K562 (cell line): ENCODE data around the gene LAMB4. TPM values are rescaled to one million over a fixed set of nuclear protein-coding genes. Genes with fewer than 3 reads are reported as not detected.

ENCODE experiments used
- AFF1 ChIP-seq, 2 experiments: fragments of 450-650 bp; IDR thresholded peaks; 2 replicates each; pipeline ENCODE4 v1.6.1; 2018; ENCODE audit warnings: mild to moderate bottlenecking in 2 of 2, low read depth in 1 of 2; ENCODE audit not compliant: partially characterized antibody in 2 of 2
- ARID2 ChIP-seq: fragments of 450-650 bp; IDR thresholded peaks from 2 replicates; pipeline ENCODE4 v1.6.1; 2017; ENCODE audit warnings: antibody characterized with exemption, mild to moderate bottlenecking
- ARID3B ChIP-seq: fragments of 250-450 bp; sonication (Bioruptor Pico); IDR thresholded peaks from 2 replicates; pipeline ENCODE4 v1.4.0; 2020; ENCODE audit warnings: borderline replicate concordance
- BCLAF1 ChIP-seq, 2 experiments: fragments of 450-650 bp in 1 of 2; IDR thresholded peaks; 2 replicates each; pipeline ENCODE4 v1.6.1; 2011 to 2017; ENCODE audit warnings: low read depth in 2 of 2, antibody characterized with exemption in 1 of 2, borderline replicate concordance in 1 of 2, low read length in 1 of 2, mild to moderate bottlenecking in 1 of 2, mixed read lengths in 1 of 2; ENCODE audit not compliant: control insufficient read depth in 1 of 2
- CREM ChIP-seq: IDR thresholded peaks from 2 replicates; pipeline ENCODE4 v1.6.1; 2014; ENCODE audit warnings: antibody characterized with exemption, low read depth
- CTCFL ChIP-seq: IDR thresholded peaks from 2 replicates; pipeline ENCODE4 v1.6.1; 2011; ENCODE audit warnings: borderline replicate concordance, low read depth, mild to moderate bottlenecking, moderate library complexity, low read length; ENCODE audit not compliant: insufficient read depth, poor library complexity, severe bottlenecking
- KDM2B ChIP-seq: fragments of 250-450 bp; sonication (Bioruptor Pico); IDR thresholded peaks from 2 replicates; pipeline ENCODE4 v1.8.0; 2021; ENCODE audit warnings: mild to moderate bottlenecking, moderate library complexity
- NCOA6 ChIP-seq: fragments of 450-650 bp; IDR thresholded peaks from 2 replicates; pipeline ENCODE4 v1.6.1; 2017; ENCODE audit warnings: mild to moderate bottlenecking
- NFRKB ChIP-seq: fragments of 450-650 bp; IDR thresholded peaks from 2 replicates; pipeline ENCODE4 v1.6.1; 2016; ENCODE audit warnings: low read depth
- RBBP5 ChIP-seq: fragments of 200-600 bp; sonication (generic); IDR thresholded peaks from 2 replicates; pipeline ENCODE4 v1.6.1; 2012; ENCODE audit warnings: borderline replicate concordance, mild to moderate bottlenecking, low read length, control low read depth, inconsistent platforms; ENCODE audit not compliant: insufficient read depth, poor library complexity, severe bottlenecking
- SMARCC2 ChIP-seq: fragments of 450-650 bp; IDR thresholded peaks from 2 replicates; pipeline ENCODE4 v1.6.1; 2017; ENCODE audit warnings: antibody characterized with exemption, moderate library complexity, mild to moderate bottlenecking, low read depth
- SREBF1 ChIP-seq: fragments of 150-350 bp; IDR thresholded peaks from 2 replicates; pipeline ENCODE4 v1.6.1; 2014; ENCODE audit warnings: antibody characterized with exemption, low read depth, low read length, borderline replicate concordance
- SUPT5H ChIP-seq: fragments of 450-650 bp; IDR thresholded peaks from 2 replicates; pipeline ENCODE4 v1.6.1; 2016
- ZC3H8 ChIP-seq: fragments of 450-650 bp; IDR thresholded peaks from 2 replicates; pipeline ENCODE4 v1.6.1; 2017
- ZNF766 ChIP-seq: fragments of 200-800 bp; sonication (Bioruptor generic); conservative IDR thresholded peaks from 2 replicates; pipeline ENCODE4 v1.6.1; 2016; ENCODE audit warnings: missing genetic modification characterization, missing compliant biosample characterization
- polyA plus RNA-seq, 8 experiments: library from polyadenylated mRNA; depleted of rRNA in 4 of 8; stranded (reverse) in 5 of 8; unstranded in 3 of 8; fragments of >200 nt; fragmentation: Nextera tagmentation in 2 of 8; fragmentation: Illumina TruSeq in 1 of 8; extraction: Ambion mirVana in 2 of 8; extraction: Trizol in 1 of 8; gene quantifications; 2 replicates each; pipeline versions ENCODE4 v1.2.1 to v1.2.3, GENCODE V29; 2011 to 2014; ENCODE audit warnings: inconsistent platforms in 1 of 8, missing spikeins in 1 of 8
- total RNA-seq, 7 experiments: library from RNA; depleted of rRNA in 6 of 7; stranded (reverse); fragments of >200 nt in 6 of 7; fragmentation: Illumina TruSeq in 2 of 7; extraction: Trizol in 2 of 7; gene quantifications; 2 replicates each; pipeline versions ENCODE4 v1.2.1 to v1.2.3, GENCODE V29; 2011 to 2021; ENCODE audit warnings: low replicate concordance in 1 of 7

LAMB4 gene
- total and polyA plus RNA-seq, 9 of the 15 experiments (the other 6 are each of a cell fraction or from before 2014, with no cell fraction given): 0.06 to 0.13 (median 0.07) TPM; not detected in 6

GRCh38 chr7:108090791-108091460 is 39.2 kb downstream of the LAMB4 start (continued):
- TF ChIP-seq ARID3B (CRISPR knock-in tag): no peak
- TF ChIP-seq ARID2: 0 out of 2 replicates have a peak, but pooled peaks have one; percentile 8
- TF ChIP-seq ZNF766: peak; percentile 25; the same call in 1 of the 2 replicates
- no peak for TF ChIP-seq NCOA6
- TF ChIP-seq SUPT5H: no peak
- TF ChIP-seq CREM: no peak
- TF ChIP-seq SMARCC2: peak; percentile 54; the same call in 1 of the 2 replicates
- no peak for TF ChIP-seq BCLAF1 (IDR thresholded peaks at IDR 0.05; ENCODE audit: borderline replicate concordance in 1 of 2, control insufficient read depth in 1 of 2, low read depth in 2 of 2, low read length in 1 of 2)
- TF ChIP-seq ZC3H8: no peak
- peak in 1 of 2 experiments; percentile 43 for TF ChIP-seq AFF1 (IDR thresholded peaks at IDR 0.05; ENCODE audit: low read depth in 1 of 2, partially characterized antibody in 2 of 2)
- no peak for TF ChIP-seq NFRKB
- TF ChIP-seq RBBP5: no peak
- TF ChIP-seq SREBF1: no peak
- TF ChIP-seq CTCFL: no peak
- no peak for TF ChIP-seq KDM2B (CRISPR knock-in tag)
